Measurements from ENCODE around the gene FGD6. TPM values are rescaled to one million over a fixed set of nuclear protein-coding genes. Genes with fewer than 3 reads are reported as not detected.

Gene FGD6
- total RNA-seq, 1 experiment from 2014 or later, result 66.6 TPM

DNA sequence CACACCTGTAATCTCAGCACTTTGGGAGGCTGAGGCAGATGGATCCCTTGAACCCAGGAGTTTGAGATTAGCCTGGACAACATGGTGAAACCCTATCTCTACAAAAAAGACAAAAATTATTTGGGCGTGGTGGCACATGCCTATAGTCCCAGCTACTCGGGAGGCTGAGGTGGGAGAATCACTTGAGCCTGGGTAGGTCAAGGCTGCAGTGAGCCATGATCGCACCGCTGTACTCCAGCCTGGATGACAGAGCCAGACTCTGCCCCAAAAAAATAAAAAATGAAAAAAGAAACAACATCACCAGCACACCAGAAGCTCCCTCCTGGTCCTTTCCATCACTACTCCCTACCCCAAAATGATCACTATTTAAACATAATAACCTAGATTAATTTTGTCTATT is 2.9 kb upstream of the FGD6 start:
- CTCF ChIA-PET, result interaction anchor here (0.6 kb wide), 2 partner anchors 109 to 300 kb away, joined by 3 read pairs; no protein-coding TSS in a partner anchor
- no peak for DNase-seq
- Mint-ChIP-seq H3K27ac (ENCODE audit: unreplicated experiment) (peak overlapping the region; percentile 29), H3K4me3 (ENCODE audit: low read depth, unreplicated experiment) (peak overlapping the region; percentile 77), H3K9me3 (ENCODE audit: low read depth, unreplicated experiment) (no peaks in the 10 kb centered on the region), H3K36me3 (ENCODE audit: insufficient read depth, unreplicated experiment) (peaks cover 82% of the 10 kb centered on the region), H3K4me1 (ENCODE audit: low read depth, unreplicated experiment) (peaks cover 26% of the 10 kb centered on the region), H3K27me3 (ENCODE audit: unreplicated experiment) (no peaks in the 10 kb centered on the region)
- no TSS peak for BruUV-seq (replicated peaks)
- intact Hi-C loops (cut with micrococcal nuclease; ENCODE audit: unreplicated experiment), result no loop called here
- TF ChIP-seq, protein P1, sequence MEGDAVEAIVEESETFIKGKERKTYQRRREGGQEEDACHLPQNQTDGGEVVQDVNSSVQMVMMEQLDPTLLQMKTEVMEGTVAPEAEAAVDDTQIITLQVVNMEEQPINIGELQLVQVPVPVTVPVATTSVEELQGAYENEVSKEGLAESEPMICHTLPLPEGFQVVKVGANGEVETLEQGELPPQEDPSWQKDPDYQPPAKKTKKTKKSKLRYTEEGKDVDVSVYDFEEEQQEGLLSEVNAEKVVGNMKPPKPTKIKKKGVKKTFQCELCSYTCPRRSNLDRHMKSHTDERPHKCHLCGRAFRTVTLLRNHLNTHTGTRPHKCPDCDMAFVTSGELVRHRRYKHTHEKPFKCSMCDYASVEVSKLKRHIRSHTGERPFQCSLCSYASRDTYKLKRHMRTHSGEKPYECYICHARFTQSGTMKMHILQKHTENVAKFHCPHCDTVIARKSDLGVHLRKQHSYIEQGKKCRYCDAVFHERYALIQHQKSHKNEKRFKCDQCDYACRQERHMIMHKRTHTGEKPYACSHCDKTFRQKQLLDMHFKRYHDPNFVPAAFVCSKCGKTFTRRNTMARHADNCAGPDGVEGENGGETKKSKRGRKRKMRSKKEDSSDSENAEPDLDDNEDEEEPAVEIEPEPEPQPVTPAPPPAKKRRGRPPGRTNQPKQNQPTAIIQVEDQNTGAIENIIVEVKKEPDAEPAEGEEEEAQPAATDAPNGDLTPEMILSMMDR (IDR thresholded peaks at IDR 0.05; ENCODE audit: unreplicated experiment), result no peak

GRCh38 chr12:95218150-95219133 is 1.2 kb upstream of the FGD6 start:
- CTCF ChIA-PET, result interaction anchor here (1.0 to 2.5 kb wide), 4 partner anchors 12 to 118 kb away, joined by 4 to 44 read pairs (median 5); no protein-coding TSS in a partner anchor
- Mint-ChIP-seq H3K36me3 (ENCODE audit: insufficient read depth, unreplicated experiment) (peaks cover 78% of the 10 kb centered on the region), H3K4me3 (ENCODE audit: low read depth, unreplicated experiment) (peak overlapping the region; percentile 77), H3K9me3 (ENCODE audit: low read depth, unreplicated experiment) (no peaks in the 10 kb centered on the region), H3K27me3 (ENCODE audit: unreplicated experiment) (no peaks in the 10 kb centered on the region), H3K4me1 (ENCODE audit: low read depth, unreplicated experiment) (peaks cover 9% of the 10 kb centered on the region), H3K27ac (ENCODE audit: unreplicated experiment) (peak overlapping the region; percentile 88)
- TF ChIP-seq, protein P1 (IDR thresholded peaks at IDR 0.05; ENCODE audit: unreplicated experiment), result no peak
- TSS peak; percentile 34 for BruUV-seq (replicated peaks)
- intact Hi-C loops (cut with micrococcal nuclease; ENCODE audit: unreplicated experiment), result loop anchor here (2.0 to 5.0 kb wide), 3 partner anchors 14 to 119 kb away; no protein-coding TSS in a partner anchor
- peak; percentile 50 for DNase-seq

DNA sequence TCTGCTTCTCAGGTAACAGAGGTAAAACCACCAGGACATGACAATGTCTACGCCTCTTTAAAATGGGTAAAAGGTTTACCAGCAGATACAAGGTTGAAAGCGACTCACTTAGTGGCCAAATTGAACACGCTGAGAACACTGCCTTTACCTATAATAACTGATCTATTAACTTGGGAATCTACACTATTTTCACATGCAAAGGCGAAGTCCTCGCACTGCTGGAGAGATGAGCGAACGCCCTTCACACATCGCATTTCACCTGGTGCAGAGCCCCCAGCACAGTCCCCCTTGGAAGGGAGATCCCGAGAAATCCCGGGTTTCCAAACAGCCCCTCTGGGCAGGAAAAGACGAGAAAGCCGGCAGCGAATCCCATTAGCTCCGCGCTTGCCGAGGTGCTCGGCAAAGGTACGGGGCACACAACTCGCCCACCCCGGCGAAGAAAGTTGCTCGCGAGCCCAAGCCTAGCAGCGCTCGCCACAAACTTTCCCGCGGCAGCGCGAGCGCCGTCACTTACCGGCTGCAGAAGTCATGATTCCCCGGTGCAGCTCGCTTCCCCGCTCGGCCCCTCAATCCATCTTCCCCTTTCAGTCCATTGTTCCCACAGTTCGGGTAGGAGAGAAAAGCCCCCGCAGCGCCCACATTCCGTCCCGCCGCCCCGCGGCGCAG is 423 bp downstream of the FGD6 start:
- no peak for DNase-seq
- TF ChIP-seq, protein P1 (IDR thresholded peaks at IDR 0.05; ENCODE audit: unreplicated experiment), result no peak
- intact Hi-C loops (cut with micrococcal nuclease; ENCODE audit: unreplicated experiment), result loop anchor here (1.0 to 5.0 kb wide), 4 partner anchors 48 to 120 kb away; no protein-coding TSS in a partner anchor
- CTCF ChIA-PET, result interaction anchor here (0.6 to 2.5 kb wide), 8 partner anchors 11 to 119 kb away, joined by 3 to 44 read pairs (median 4); no protein-coding TSS in a partner anchor
- peaks cover 8% of the 10 kb centered on the region for H3K4me1 Mint-ChIP-seq (ENCODE audit: low read depth, unreplicated experiment)
- H3K36me3 Mint-ChIP-seq (ENCODE audit: insufficient read depth, unreplicated experiment), result peaks cover 83% of the 10 kb centered on the region
- no peaks in the 10 kb centered on the region for H3K9me3 Mint-ChIP-seq (ENCODE audit: low read depth, unreplicated experiment)
- H3K27ac Mint-ChIP-seq (ENCODE audit: unreplicated experiment), result peak overlapping the region; percentile 88
- no peaks in the 10 kb centered on the region for H3K27me3 Mint-ChIP-seq (ENCODE audit: unreplicated experiment)
- BruUV-seq (replicated peaks), result no TSS peak
- peak overlapping the region; percentile 77 for H3K4me3 Mint-ChIP-seq (ENCODE audit: low read depth, unreplicated experiment)

GRCh38 chr12:95215949-95216348 is 1.3 kb downstream of the FGD6 start:
- Mint-ChIP-seq H3K27ac (ENCODE audit: unreplicated experiment) (peak overlapping the region; percentile 88), H3K27me3 (ENCODE audit: unreplicated experiment) (no peaks in the 10 kb centered on the region), H3K4me3 (ENCODE audit: low read depth, unreplicated experiment) (peak overlapping the region; percentile 77), H3K9me3 (ENCODE audit: low read depth, unreplicated experiment) (no peaks in the 10 kb centered on the region), H3K4me1 (ENCODE audit: low read depth, unreplicated experiment) (peaks cover 6% of the 10 kb centered on the region), H3K36me3 (ENCODE audit: insufficient read depth, unreplicated experiment) (peaks cover 82% of the 10 kb centered on the region)
- no TSS peak for BruUV-seq (replicated peaks)
- TF ChIP-seq, protein P1 (IDR thresholded peaks at IDR 0.05; ENCODE audit: unreplicated experiment), result no peak
- no peak for DNase-seq
- CTCF ChIA-PET, result interaction anchor here (0.6 to 2.5 kb wide), 3 partner anchors 11 to 99 kb away, joined by 4 to 44 read pairs (median 4); no protein-coding TSS in a partner anchor
- intact Hi-C loops (cut with micrococcal nuclease; ENCODE audit: unreplicated experiment), result loop anchor here (2.0 to 5.0 kb wide), 3 partner anchors 47 to 121 kb away; no protein-coding TSS in a partner anchor
